Measurements from ENCODE around the gene PLIN4. TPM values are rescaled to one million over a fixed set of nuclear protein-coding genes. Genes with fewer than 3 reads are reported as not detected.
A peak's percentile ranks its signal among the peaks of the same experiment; 100 is the strongest.

PLIN4 gene
- total and polyA plus RNA-seq, 2 donors (not counting 3 experiments of a cell fraction or from before 2014, with no cell fraction given), result 0.01 TPM; not detected in 1

- Histone ChIP-seq H2AFZ (ENCODE audit: low read depth, low read length) (no peak within 1 kb of the TSS), H3K4me3 (replicated peaks in 1 of 3; ENCODE audit: insufficient read depth in 1 of 3, low read depth in 1 of 3, low read length in 3 of 3) (no peak within 1 kb of the TSS), H3K9ac (replicated peaks; ENCODE audit: extremely low read depth, insufficient read depth, low read length) (no peak within 1 kb of the TSS), H3K36me3 (ENCODE audit: control insufficient read depth in 2 of 2, extremely low read depth in 1 of 2, insufficient read depth in 2 of 2, low read length in 2 of 2) (no peaks in the 10 kb centered on the region), H3K4me2 (ENCODE audit: insufficient read depth, low read length) (no peak within 1 kb of the TSS), H3K4me1 (ENCODE audit: control insufficient read depth, extremely low read depth, insufficient read depth, low read length) (peaks cover 11% of the 10 kb centered on the region), H4K20me1 (replicated peaks; ENCODE audit: control insufficient read depth, extremely low read depth, insufficient read depth, low read length) (no peaks in the 10 kb centered on the region), H3K9me3 (replicated peaks; ENCODE audit: control insufficient read depth, insufficient read depth, low read length) (no peaks in the 10 kb centered on the region), H3K27ac (ENCODE audit: insufficient read depth, low read depth, low read length) (no peak within 1 kb of the TSS), H3K9me1 (replicated peaks; ENCODE audit: control insufficient read depth, extremely low read depth, insufficient read depth, low read length) (no peaks in the 10 kb centered on the region), H3K79me2 (ENCODE audit: control insufficient read depth, insufficient read depth, low read length) (no peaks in the 10 kb centered on the region), H3K27me3 (ENCODE audit: control insufficient read depth in 2 of 2, insufficient read depth in 2 of 2, low read length in 2 of 2) (no peaks in the 10 kb centered on the region)
- no TSS peak for BruUV-seq (replicated peaks)
- POLR2A ChIA-PET, result interaction anchor here (0.6 kb wide), 1 partner anchor 23 kb away, joined by 5 read pairs; no protein-coding TSS in a partner anchor
- CTCF ChIA-PET, result interaction anchor here (1.0 to 3.3 kb wide), 4 partner anchors 15 to 20 kb away, joined by 4 to 19 read pairs (median 7); partner anchors contain the start of gene SEMA6B
- peak; percentile 68 for FAIRE-seq
- TF ChIP-seq CTCF (IDR thresholded peaks at IDR 0.05; ENCODE audit: extremely low read depth in 1 of 2, insufficient read depth in 1 of 2, low read depth in 1 of 2, low read length in 2 of 2) (no peak), POLR2AphosphoS5 (IDR thresholded peaks at IDR 0.05; ENCODE audit: insufficient read depth, low read depth, low read length) (no peak), JUN (IDR thresholded peaks at IDR 0.05; ENCODE audit: borderline replicate concordance, insufficient read depth, insufficient read length, low read depth) (no peak), POLR2A (IDR thresholded peaks at IDR 0.05; ENCODE audit: low read depth, low read length) (no peak), GATA2 (IDR thresholded peaks at IDR 0.05; ENCODE audit: insufficient read depth, insufficient read length, low read depth, low read length) (no peak), MAX (IDR thresholded peaks at IDR 0.05; ENCODE audit: insufficient read depth, insufficient read length) (no peak)
- DNase-seq (ENCODE audit: low read depth, low spot score), result peak; percentile 30
- dilution Hi-C loops (cut with MboI; ENCODE audit: extremely low pct_ligation_motif_present, low sequenced_read_pairs) (no loop called here), intact Hi-C loops (cut with micrococcal nuclease) (no loop called here)
Measured at GRCh38 chr19:4539693-4540581, 21.7 kb upstream of the PLIN4 start, which contains the start of gene LRG1. LRG1 (minus strand) TSS chr19:4540036; CDS start chr19:4540013, 23 bp downstream.
